GM18499 (cell line): ENCODE results near the gene EPN3.
A peak's percentile ranks its signal among the peaks of the same experiment; 100 is the strongest.

Experiments
- ATAC-seq: cut with Tn5 transposase; IDR thresholded peaks from one replicate; pipeline ENCODE4 v1.9.1; 2021; ENCODE audit warnings: moderate number of reproducible peaks; ENCODE audit not compliant: insufficient read depth, unreplicated experiment

The EPN3 gene

DNA sequence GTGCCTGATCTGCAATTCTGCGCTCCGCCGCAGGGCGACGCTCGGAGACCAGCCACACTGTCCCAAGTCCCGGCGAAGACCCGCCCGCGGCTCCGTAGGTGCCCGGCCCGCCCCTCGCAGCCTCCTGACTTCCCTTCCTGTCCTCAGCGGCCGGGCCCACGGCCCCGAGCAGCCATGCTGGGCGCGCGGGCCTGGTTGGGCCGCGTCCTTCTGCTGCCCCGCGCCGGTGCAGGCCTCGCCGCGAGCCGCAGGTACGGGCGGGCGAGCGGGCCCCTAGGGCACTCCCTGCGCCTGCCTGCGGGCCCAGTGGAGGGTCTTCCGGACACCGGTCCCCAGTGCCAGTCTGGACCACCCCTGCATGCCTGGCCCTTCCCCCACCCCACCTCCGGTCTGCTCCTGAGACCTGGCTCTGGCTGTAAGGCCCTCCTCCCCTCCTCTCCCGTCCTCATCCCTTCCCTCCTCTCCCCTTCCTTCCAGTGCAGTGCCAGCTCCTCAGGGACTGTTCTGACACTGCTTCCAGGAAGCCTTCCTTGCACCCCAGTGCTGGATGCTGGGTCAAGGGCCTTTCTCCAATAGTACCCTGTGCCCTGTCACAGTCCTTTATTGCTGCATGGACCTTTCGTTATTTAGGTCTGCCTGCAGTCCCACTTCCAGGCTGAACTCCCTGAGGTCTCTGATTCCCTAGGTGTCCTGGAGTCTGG lies 14.7 kb downstream of the EPN3 start, which contains the start of gene SPATA20:
TSS of gene SPATA20 (plus strand) at position 140 of the 701 bp plus-strand sequence. CDS start at position 175, 35 bp downstream.
- ATAC-seq: no peak

DNA sequence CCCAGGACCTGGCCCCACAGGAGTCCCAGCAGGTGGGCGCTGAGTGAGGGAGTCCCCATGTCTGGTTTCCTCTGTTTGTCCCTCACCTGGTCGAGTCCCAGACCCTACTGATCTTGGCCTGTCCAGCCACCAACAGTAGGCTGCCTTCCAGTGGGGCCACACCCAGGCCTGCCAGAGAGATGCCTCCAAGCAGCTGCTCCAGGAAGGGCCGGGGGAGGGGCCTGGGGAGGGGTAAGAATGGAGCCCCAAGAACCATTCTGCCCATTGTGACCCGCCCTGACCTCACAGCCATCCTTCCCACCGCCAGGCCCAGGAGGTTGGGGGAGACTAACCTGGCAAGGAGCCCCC lies 15.2 kb downstream of the EPN3 start:
- ATAC-seq: no peak

DNA sequence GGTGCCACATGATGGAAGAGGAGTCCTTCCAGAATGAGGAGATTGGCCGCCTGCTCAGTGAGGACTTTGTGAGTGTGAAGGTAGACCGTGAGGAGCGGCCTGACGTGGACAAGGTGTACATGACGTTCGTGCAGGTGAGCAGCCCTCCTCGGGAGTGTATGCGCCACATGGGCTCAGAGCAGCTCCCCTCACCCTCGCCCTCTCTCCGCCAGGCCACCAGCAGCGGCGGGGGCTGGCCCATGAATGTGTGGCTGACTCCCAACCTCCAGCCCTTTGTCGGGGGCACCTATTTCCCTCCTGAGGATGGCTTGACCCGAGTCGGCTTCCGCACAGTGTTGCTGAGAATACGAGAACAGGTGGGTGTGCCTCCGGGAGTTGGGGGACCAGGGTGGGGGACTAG lies 16.3 kb downstream of the EPN3 start:
- ATAC-seq: no peak

DNA sequence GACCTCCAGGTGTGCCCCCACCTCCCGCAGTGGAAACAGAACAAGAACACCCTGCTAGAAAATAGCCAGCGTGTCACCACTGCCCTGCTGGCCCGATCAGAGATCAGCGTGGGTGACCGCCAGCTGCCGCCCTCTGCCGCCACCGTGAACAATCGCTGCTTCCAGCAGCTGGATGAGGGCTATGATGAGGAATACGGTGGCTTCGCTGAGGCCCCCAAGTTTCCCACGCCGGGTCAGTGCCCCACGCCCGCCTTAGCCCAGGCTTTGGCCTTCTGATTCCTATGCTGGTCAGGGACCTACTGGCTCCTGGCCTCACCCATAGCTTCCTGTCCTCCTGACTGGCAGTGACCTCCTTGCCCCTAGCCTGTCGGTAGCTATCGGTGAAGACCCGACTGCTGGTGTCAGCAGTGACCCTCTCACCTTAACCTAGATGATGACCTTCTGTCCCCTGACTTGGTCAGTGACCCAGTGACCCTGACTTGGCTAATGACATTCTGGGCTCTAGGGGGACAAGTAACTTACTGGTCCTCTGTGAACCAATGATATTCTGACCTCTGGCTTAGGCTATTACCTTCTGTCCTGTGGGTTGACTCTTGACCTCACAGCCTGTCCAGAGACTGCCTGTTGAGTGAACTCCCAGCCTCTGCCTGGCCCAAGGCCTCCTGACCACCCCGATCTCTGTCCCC lies 16.9 kb downstream of the EPN3 start:
- ATAC-seq: no peak

DNA sequence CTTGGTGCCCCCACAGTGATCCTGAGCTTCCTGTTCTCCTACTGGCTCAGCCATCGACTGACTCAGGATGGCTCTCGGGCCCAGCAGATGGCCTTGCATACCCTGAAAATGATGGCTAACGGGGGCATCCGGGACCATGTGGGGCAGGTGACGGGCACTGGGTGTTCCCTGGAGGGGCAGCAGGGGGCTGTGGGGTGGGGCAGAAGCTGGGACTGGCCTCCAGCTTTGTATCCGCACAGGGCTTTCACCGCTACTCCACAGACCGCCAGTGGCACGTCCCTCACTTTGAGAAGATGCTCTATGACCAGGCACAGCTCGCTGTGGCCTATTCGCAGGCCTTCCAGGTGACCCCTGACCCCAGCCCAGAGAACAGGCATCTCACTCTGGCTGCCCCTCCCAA lies 17.4 kb downstream of the EPN3 start:
- ATAC-seq: no peak

DNA sequence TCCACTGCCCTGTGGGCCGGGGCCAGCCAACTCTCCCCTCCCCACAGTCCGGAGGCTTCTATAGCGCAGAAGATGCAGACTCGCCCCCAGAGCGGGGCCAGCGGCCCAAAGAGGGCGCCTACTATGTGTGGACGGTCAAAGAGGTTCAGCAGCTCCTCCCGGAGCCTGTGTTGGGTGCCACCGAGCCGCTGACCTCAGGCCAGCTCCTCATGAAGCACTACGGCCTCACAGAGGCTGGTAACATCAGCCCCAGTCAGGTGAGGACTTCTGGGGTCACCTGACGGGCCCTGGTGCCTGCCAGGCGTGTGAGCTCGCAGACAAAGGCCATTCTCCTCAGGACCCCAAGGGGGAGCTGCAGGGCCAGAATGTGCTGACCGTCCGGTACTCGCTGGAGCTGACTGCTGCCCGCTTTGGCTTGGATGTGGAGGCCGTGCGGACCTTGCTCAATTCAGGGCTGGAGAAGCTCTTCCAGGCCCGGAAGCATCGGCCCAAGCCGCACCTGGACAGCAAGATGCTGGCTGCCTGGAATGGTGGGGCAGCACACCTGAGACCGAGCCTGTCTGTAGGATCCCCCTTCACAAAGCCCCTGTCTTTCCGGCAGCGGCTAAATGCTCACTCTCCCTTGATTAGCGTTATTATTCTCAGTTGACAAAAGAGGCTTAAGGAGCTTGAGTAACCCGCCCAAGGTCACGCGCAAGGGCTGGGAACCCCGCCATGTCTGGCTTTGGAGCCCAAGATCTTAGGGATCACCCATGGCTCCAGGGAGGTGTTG lies 18.3 kb downstream of the EPN3 start:
- no peak for ATAC-seq

DNA sequence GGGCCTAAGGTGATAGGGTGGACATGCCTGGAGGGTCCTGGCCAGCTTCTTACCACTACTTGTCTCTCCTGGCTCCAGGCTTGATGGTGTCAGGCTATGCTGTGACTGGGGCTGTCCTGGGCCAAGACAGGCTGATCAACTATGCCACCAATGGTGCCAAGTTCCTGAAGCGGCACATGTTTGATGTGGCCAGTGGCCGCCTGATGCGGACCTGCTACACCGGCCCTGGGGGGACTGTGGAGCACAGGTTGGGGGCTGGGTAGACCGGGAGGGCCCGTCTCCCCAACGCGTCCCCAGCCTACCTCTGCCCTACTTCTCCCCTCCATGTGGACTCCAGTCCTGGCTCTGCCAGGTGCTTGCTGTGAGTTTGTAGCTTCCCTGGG lies 18.9 kb downstream of the EPN3 start:
- no peak for ATAC-seq

DNA sequence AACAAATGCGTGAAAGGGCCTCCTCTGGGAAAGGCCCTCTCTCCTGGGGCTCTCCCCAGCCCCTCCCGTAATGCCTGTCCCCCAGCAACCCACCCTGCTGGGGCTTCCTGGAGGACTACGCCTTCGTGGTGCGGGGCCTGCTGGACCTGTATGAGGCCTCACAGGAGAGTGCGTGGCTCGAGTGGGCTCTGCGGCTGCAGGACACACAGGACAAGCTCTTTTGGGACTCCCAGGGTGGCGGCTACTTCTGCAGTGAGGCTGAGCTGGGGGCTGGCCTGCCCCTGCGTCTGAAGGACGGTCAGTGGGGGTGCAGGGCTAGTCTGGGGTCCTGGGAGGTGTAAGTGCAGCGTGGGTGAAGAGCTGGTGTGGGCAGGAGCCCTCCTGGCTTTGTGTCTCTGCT lies 19.3 kb downstream of the EPN3 start:
- no peak for ATAC-seq

DNA sequence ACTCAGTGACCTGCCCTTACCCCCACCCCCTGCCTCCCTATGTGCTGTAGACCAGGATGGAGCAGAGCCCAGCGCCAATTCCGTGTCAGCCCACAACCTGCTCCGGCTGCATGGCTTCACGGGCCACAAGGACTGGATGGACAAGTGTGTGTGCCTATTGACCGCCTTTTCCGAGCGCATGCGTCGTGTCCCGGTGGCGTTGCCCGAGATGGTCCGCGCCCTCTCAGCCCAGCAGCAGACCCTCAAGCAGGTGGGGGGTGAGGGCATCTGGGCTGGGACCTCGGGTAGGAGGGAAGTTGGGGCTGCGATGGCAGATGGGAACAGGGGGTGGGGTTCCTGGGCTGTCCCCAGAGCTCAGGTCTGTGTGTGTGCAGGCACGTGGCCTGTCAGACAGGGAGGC lies 21.7 kb downstream of the EPN3 start:
- ATAC-seq: no peak

DNA sequence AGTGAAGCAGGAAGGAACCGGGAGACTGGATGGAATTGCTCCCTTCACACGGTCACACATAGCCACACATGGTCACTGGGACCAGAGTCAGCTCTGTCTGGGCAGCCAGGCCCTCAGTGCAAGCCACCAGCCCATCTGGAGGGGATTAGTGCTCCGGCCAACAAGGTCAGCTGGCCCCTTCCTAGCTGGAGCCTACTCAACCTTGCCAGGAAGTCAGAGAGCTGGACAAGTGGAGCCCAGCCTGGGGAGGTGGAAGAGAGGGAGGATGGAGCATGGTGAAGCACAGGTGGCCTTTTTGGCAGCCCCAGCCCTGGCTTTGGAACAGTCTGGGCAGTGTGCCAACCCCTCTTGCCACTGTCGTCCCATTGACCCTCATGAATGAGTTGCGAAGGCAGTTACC lies 24.3 kb downstream of the EPN3 start:
- no peak for ATAC-seq

DNA sequence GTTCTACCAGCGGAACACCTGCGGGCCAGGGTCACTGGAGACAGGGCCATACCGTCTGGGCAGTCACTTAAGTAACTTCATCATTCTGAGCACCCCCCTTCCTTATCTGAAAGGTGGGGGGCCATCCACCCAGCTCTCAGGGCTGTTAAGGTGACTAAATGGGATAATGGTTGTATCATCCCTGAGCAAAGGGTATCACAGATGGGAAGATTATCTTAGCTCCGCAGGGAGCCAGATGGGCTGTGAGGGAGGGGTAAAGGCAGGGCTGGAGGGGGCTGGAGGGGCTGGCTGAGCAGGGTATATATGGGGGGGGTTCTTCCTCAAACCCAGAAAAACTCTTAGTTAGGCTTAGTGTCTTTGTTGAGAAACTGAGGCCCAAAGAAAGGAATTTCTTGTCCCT lies 25.1 kb downstream of the EPN3 start:
- ATAC-seq: no peak

DNA sequence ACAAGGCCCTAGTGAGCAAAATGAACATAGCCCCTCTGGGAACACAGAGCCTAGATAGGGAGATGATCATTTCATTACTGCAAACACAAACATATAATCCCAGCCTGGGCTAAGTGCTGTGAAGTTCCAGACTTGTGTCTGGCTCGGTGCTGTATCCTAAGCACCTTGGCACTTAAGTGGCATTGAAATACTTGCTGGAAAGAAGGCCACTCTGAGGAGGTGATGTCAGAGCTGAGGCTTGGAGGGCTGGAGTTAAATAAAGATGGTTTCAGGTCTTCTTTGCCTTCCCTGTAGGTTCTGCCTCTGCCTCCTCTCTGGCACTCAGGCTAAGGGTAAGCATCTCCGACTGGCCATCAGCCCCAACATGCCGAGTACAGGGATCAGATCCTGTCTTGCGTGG lies 25.6 kb downstream of the EPN3 start:
- ATAC-seq: no peak

DNA sequence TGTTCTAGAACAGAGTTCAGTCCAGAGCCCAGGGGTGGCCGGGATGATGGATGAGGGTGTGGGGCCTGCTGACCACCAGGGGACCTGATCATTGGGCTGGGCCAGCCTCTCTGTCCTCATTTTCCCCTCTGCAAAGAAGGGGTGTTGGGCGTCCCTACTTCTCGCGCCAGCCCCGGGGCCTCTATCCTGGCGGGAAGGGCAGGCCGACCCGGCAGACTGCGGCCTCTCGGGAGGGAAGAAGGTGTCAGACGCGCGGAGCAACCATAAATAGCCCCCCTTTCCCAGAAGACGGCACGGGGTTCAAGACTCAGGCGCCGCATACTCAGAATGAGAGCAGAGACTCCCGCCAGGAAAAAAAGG lies 26.0 kb downstream of the EPN3 start:
- ATAC-seq: no peak

DNA sequence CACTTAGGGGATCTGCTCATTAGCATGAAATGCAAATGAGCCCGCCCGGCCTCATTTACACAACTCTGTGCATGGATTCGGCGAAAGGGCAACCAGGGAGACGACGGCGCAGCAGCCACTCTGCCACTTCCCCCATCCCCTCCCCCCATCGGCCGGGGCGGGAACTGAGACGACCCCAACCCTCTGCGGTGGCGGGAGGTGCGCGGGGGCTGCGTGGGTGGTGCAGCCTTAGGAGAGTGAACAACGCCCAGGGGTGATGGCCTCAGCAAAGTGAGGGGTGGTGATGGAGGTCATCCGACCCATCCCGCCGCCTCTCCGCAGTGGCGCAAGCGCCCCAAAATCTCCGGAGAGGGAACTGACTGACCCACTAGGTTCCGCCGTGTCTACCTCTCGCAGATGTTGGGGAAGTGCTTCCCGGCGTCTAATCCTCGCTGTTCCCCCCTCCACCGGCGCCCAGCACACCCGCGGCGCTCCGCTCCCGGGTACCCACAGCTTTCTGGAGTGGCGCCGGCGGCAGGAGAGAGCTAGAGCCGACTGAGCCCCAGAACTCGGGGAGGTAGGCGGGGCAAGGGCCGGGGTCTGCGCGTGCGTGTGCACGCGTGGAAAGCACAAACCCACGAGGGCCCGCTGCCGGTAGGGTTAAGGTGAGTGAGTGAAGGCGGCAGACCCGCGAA lies 26.5 kb downstream of the EPN3 start:
- ATAC-seq: no peak

DNA sequence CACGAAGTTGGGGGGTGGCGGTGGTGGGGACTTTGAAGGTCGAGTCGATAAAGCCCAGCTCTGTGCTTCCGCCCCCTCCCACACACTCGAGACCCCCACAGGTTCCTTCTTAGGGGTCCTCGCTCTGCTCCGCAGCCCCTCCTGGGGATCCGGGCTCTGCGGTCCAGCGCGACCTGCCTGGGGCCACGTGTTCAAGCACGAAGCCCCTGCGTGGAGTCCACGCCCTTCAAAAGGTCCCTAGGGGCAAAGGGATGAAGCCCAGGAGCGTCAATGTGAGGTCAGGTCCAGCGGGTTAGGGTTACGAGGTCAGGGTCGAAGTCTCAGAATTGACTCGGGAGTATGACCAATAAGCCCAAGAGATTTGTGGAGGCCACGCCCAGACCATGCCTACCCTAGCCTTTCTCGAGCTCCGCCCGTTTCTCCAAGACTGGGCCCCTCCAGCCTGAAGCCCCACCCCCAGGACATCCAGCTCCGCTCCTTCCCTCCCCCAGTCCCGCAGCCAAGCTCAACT lies 27.2 kb downstream of the EPN3 start:
- no peak for ATAC-seq

DNA sequence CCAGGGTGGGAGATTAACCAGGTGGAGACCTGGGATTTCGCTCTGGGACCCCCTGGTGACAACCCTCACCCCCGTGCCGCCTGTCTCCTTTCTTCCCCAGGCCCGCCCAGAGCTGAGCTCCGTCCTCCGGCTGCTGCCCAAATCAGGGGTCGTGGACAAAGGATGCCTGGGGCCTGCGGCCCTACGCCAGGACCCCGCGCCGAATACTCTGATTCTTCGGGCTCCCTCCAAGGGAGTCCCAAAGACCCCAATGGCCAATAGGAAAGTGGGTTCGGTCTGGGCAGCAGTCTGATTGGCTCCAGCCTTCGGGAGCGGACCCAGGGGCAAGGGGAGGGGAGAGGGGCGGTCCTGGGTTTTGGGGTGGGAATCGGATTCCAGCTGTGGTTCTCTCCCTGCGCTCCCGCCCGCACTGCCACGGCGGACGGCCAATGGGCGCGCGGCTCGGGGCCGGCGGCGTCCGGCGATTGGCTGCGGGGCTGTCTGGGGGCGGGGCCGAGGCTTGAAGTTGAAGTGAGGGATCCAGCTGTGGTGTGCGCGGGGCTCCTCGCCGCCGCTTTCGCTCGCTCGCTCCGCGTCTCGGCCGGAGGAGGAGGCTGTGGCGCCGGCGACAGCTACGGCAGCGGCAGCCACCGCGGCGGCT lies 27.8 kb downstream of the EPN3 start, which contains the start of gene CACNA1G:
TSS of gene CACNA1G (plus strand) at position 531 of the 640 bp plus-strand sequence. CDS start 745 bp downstream, outside the sequence.
- peak; percentile 82 for ATAC-seq

DNA sequence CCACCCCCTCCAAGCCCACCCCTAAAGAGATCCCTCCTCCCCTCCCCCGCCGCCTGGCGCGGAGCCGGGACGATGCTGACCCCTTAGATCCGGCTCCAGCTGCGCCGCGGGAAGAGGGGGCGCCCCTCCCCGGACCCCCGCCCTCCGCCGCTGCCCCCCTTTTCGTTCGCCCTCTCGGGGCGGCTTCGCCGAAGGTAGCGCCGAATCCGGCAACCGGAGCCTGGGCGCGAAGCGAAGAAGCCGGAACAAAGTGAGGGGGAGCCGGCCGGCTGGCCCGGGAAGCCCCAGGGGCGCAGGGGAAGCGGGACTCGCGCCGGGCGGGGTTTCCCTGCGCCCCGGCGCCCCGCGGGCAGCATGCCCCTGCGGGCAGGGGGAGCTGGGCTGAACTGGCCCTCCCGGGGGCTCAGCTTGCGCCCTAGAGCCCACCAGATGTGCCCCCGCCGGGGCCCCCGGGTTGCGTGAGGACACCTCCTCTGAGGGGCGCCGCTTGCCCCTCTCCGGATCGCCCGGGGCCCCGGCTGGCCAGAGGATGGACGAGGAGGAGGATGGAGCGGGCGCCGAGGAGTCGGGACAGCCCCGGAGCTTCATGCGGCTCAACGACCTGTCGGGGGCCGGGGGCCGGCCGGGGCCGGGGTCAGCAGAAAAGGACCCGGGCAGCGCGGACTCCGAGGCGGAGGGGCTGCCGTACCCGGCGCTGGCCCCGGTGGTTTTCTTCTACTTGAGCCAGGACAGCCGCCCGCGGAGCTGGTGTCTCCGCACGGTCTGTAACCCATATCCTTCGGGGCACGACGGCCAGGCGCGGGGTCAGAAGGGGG lies 28.6 kb downstream of the EPN3 start:
- no peak for ATAC-seq

DNA sequence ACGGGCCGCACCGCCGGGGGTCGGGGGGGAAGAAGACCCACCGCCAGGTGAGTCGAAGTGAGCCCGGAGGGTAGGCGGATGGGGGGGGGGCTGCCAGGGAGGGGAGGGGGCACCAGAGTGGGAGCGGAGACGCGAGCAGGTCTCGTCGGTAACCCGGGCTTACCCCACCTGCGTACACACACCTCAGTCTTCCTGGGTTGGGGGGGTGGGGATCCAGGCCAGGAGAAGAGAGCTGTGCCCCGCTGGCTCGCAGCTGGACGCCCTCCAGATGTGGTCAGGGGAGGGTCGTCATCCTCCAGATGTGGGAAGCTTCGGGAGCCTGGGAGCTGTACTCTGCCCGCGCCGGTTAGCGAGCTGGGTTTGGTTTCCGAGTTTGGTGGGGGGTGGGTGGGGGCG lies 29.2 kb downstream of the EPN3 start:
- ATAC-seq: no peak
